CD4-positive, alpha-beta T cell treated with Interleukin-1 beta for 1 hour (primary cell): ENCODE measurements around the gene BBS7.

Experiments
- DNase-seq, 2 donors: peaks; one replicate each; pipeline ENCODE4 v3.0.0-alpha.2; 2020 to 2022

Gene BBS7

GRCh38 chr4:121869841-121870822, at the start of gene BBS7:
BBS7 (minus strand) TSS chr4:121870474; CDS start chr4:121870313, 161 bp downstream.
- peak; percentile 96 for DNase-seq

GRCh38 chr4:121913667-121914066, 43.4 kb upstream of the BBS7 start:
- no peak for DNase-seq

GRCh38 chr4:121908346-121908745, 38.1 kb upstream of the BBS7 start:
- no peak for DNase-seq

- DNase-seq = peak; percentile 37 to 67
These were observed 30.1 kb upstream of the BBS7 start for GRCh38 chr4:121900132-121900983.

- peak; percentile 2 to 16 for DNase-seq
These were observed 27.9 kb upstream of the BBS7 start for GRCh38 chr4:121898150-121898549.

- DNase-seq = no peak
These were observed 17.9 kb upstream of the BBS7 start for GRCh38 chr4:121888134-121888533.

GRCh38 chr4:121885115-121885514, 14.8 kb upstream of the BBS7 start:
- no peak for DNase-seq

GRCh38 chr4:121881158-121881557, 10.9 kb upstream of the BBS7 start:
- DNase-seq = no peak

- no peak for DNase-seq
These were observed 8.9 kb upstream of the BBS7 start for GRCh38 chr4:121879135-121879534.

- no peak for DNase-seq
These were observed 6.9 kb upstream of the BBS7 start for GRCh38 chr4:121877041-121877773.

- DNase-seq = no peak
These were observed 5.8 kb upstream of the BBS7 start for GRCh38 chr4:121876070-121876469.

- no peak for DNase-seq
These were observed 5.4 kb upstream of the BBS7 start for GRCh38 chr4:121875652-121876051.

- DNase-seq = no peak
These were observed 3.3 kb upstream of the BBS7 start for GRCh38 chr4:121873604-121874003.

GRCh38 chr4:121863799-121864198, 6.5 kb downstream of the BBS7 start:
- DNase-seq = no peak

- DNase-seq = no peak
These were observed 8.8 kb downstream of the BBS7 start for GRCh38 chr4:121861426-121861825.

- no peak for DNase-seq
These were observed 10.2 kb downstream of the BBS7 start for GRCh38 chr4:121860121-121860520.

GRCh38 chr4:121851354-121851753, 18.9 kb downstream of the BBS7 start:
- DNase-seq = no peak

GRCh38 chr4:121846662-121847061, 23.6 kb downstream of the BBS7 start:
- DNase-seq = no peak

GRCh38 chr4:121842862-121843261, 27.4 kb downstream of the BBS7 start:
- no peak for DNase-seq

GRCh38 chr4:121838136-121838535, 32.1 kb downstream of the BBS7 start:
- DNase-seq = no peak

GRCh38 chr4:121829511-121829910, 40.8 kb downstream of the BBS7 start:
- no peak for DNase-seq

GRCh38 chr4:121827853-121828252, 42.4 kb downstream of the BBS7 start:
- DNase-seq = no peak

GRCh38 chr4:121824950-121825349, 45.3 kb downstream of the BBS7 start:
- no peak for DNase-seq
